Right atrium auricular region (tissue), 2 donors: ENCODE results near the gene NGFR. TPM values are rescaled to one million over a fixed set of nuclear protein-coding genes. Genes with fewer than 3 reads are reported as not detected.
A peak's percentile ranks its signal among the peaks of the same experiment; 100 is the strongest.

Source experiments
- DNase-seq: peaks from one replicate; pipeline ENCODE4 v3.0.0-alpha.2; 2019; ENCODE audit warnings: low spot score
- H3K27ac ChIP-seq, 2 donors: fragments of 200-600 bp; sonication (generic); 1 replicate in 1 of 2; 2 replicates in 1 of 2; pipeline ENCODE4 v1.5.1; 2016 to 2019
- H3K27me3 ChIP-seq, 2 donors: fragments of 200-600 bp; sonication (generic); one replicate each; pipeline versions ENCODE4 v1.5.1 to v1.6.0; 2017 to 2019
- H3K36me3 ChIP-seq: fragments of 200-600 bp; sonication (generic); one replicate; pipeline ENCODE4 v1.5.1; 2016
- H3K4me1 ChIP-seq, 2 donors: fragments of 200-600 bp; sonication (generic); one replicate each; pipeline versions ENCODE4 v1.5.1 to v1.6.0; 2017 to 2019
- H3K4me3 ChIP-seq, 2 donors: fragments of 200-600 bp; sonication (generic); 1 replicate in 1 of 2; 2 replicates in 1 of 2; pipeline ENCODE4 v1.5.1; 2017 to 2019; ENCODE audit warnings: mild to moderate bottlenecking in 1 of 2, moderate library complexity in 1 of 2
- H3K9me3 ChIP-seq, 2 donors: fragments of 200-600 bp; sonication (generic); one replicate each; pipeline ENCODE4 v1.5.1; 2019
- CTCF ChIP-seq, 2 donors: fragments of 200-600 bp; sonication (generic); IDR thresholded peaks; one replicate each; pipeline ENCODE4 v1.5.1; 2019; ENCODE audit warnings: antibody characterized with exemption in 2 of 2
- microRNA-seq, 2 donors: library from miRNA; unstranded; fragments of <30 nt; microRNA quantifications; one replicate each; pipeline ENCODE4, GENCODE V29; 2016 to 2017; ENCODE audit warnings: borderline number of aligned reads in 2 of 2, borderline replicate concordance in 1 of 2
- total RNA-seq, 2 donors: library from RNA; depleted of rRNA; stranded (reverse); fragments of >200 nt; gene quantifications; one replicate each; pipeline ENCODE4 v1.1.0, GENCODE V29; 2016

The NGFR gene
- total RNA-seq, 2 donors from 2014 or later: 13.9 to 16.7 TPM

DNA sequence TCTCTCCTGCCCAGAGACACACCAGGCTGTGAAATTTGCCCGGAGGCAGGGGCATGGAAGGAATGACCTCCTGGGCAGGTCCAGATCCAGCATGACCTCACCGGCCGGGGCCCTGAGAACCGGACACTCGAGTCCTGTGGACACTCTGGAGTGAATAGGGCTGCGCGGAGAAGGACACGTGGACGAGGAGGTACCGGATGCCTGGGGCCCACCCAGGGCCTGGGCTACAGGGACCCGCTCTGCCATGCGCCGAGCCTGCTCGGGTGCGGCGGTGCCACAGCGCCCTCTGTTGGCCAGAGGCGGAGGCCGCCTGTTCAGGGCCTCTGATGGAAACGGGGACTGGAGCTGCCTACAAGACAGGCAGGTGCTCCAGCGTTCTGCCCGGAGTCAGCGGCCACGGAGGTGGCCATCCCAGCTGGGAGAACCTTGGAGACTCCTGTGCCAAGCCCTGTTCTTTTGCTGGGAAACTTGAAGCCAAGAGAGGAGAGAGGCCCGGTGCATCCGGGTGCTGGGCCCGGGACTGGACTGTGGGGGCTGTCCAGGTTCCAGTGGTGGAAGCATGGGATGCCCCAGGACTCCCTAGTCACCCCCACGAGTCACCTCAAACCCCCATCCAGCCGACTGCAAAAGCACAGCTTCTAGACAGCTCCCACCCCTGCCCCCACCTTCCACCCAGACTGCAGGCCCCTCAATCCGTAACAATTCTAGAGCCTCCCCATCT lies 61.3 kb downstream of the NGFR start:
- no peaks in the 10 kb centered on the region for H3K36me3 ChIP-seq
- H3K27me3 ChIP-seq: no peaks in the 10 kb centered on the region
- H3K27ac ChIP-seq: no peak overlapping the region
- no peaks in the 10 kb centered on the region for H3K9me3 ChIP-seq
- DNase-seq: no peak
- H3K4me3 ChIP-seq: no peak overlapping the region
- TF ChIP-seq CTCF (IDR thresholded peaks at IDR 0.05): peak; percentile 95 to 99
- H3K4me1 ChIP-seq: peaks cover 0 to 8% of the 10 kb centered on the region in 2 donors

GRCh38 chr17:49557312-49558024 lies 62.4 kb downstream of the NGFR start:
- Histone ChIP-seq H3K27ac (no peak overlapping the region), H3K36me3 (no peaks in the 10 kb centered on the region), H3K4me3 (no peak overlapping the region), H3K27me3 (no peaks in the 10 kb centered on the region), H3K4me1 (peaks cover 0 to 8% of the 10 kb centered on the region in 2 donors), H3K9me3 (no peaks in the 10 kb centered on the region)
- no peak for DNase-seq
- TF ChIP-seq CTCF (IDR thresholded peaks at IDR 0.05): peak; percentile 34 to 65

Small RNA genes lying within 50 kb of the gene (microRNA-seq; reads per million reads assigned to microRNA genes)
- 0 reads per million in 2 donors for gene MIR6165

Other genes with a start within 250 kb of the NGFR start
- 10 to 100 TPM; 24.6 to 25.4 TPM for gene ZNF652, start 133.0 kb upstream of the NGFR start, total RNA-seq
- gene PHB1, start 80.4 kb upstream of the NGFR start, total RNA-seq: 100 to 1,000 TPM; 108 to 123 TPM
- gene NXPH3, start 80.6 kb downstream of the NGFR start, total RNA-seq: 1 to 10 TPM; 3.4 to 8.8 TPM
- 10 to 100 TPM; 40.9 to 71.8 TPM for gene SPOP, start 182.8 kb downstream of the NGFR start, total RNA-seq
- gene SLC35B1, start 212.7 kb downstream of the NGFR start, total RNA-seq: 10 to 100 TPM; 54.1 to 83.6 TPM